WTC11 (cell line): ENCODE data around the gene UBXN4. TPM values are rescaled to one million over a fixed set of nuclear protein-coding genes. Genes with fewer than 3 reads are reported as not detected.

Source experiments
- ATAC-seq: fragments of 200-7000 bp; cut with Tn5 transposase; 2 replicates; pipeline ENCODE4 v1.10.0; 2021; ENCODE audit warnings: mild to moderate bottlenecking, moderate library complexity
- CTCF ChIA-PET: fragments of 300-600 bp; sonication (Branson Sonifier 250); formaldehyde crosslinking; loops from one replicate; lab custom pipeline; 2021; ENCODE audit warnings: antibody characterized with exemption; lab: Charles Lee
- POLR2A ChIA-PET: fragments of 350-600 bp; sonication (Branson Sonifier 250); formaldehyde crosslinking; loops from one replicate; lab custom pipeline; 2021; ENCODE audit warnings: antibody characterized with exemption; lab: Charles Lee
- DNase-seq: peaks from one replicate; pipeline ENCODE4 v3.0.0; 2021; ENCODE audit warnings: low spot score
- H3K27ac Mint-ChIP-seq: 2 replicates; pipeline ENCODE4 v1.8.0; 2021; ENCODE audit warnings: mixed read lengths
- H3K27me3 Mint-ChIP-seq: 2 replicates; pipeline ENCODE4 v1.8.0; 2021; ENCODE audit warnings: low read depth, mild to moderate bottlenecking, moderate library complexity, mixed read lengths
- H3K36me3 Mint-ChIP-seq: 2 replicates; pipeline ENCODE4 v1.8.0; 2021; ENCODE audit warnings: mixed read lengths
- H3K4me1 Mint-ChIP-seq: 2 replicates; pipeline ENCODE4 v1.8.0; 2022; ENCODE audit warnings: mixed read lengths
- H3K4me3 Mint-ChIP-seq: 2 replicates; pipeline ENCODE4 v1.8.0; 2021; ENCODE audit warnings: mild to moderate bottlenecking, moderate library complexity, mixed read lengths
- H3K9me3 Mint-ChIP-seq: 2 replicates; pipeline ENCODE4 v1.8.0; 2021; ENCODE audit warnings: mixed read lengths
- ATF1 ChIP-seq: sonication (generic); formaldehyde crosslinking; IDR thresholded peaks from 2 replicates; pipeline ENCODE4 v1.8.1; 2023; ENCODE audit warnings: mild to moderate bottlenecking, moderate library complexity, missing genetic modification reagents
- CBFB ChIP-seq: sonication (generic); formaldehyde crosslinking; IDR thresholded peaks from 2 replicates; pipeline ENCODE4 v1.8.1; 2022; ENCODE audit warnings: mild to moderate bottlenecking, low read depth, missing genetic modification reagents
- CTCF ChIP-seq: fragments of 200-600 bp; IDR thresholded peaks from 2 replicates; pipeline ENCODE4 v1.8.0; 2022; ENCODE audit warnings: antibody characterized with exemption
- ERG ChIP-seq: fragments of 250-450 bp; sonication (Bioruptor Pico); IDR thresholded peaks from 2 replicates; pipeline ENCODE4 v1.8.0; 2021; ENCODE audit warnings: mild to moderate bottlenecking
- ETV6 ChIP-seq: sonication (generic); formaldehyde crosslinking; IDR thresholded peaks from 2 replicates; pipeline ENCODE4 v1.8.1; 2022; ENCODE audit warnings: mild to moderate bottlenecking, missing genetic modification reagents
- GABPB1 ChIP-seq: sonication (generic); formaldehyde crosslinking; IDR thresholded peaks from 2 replicates; pipeline ENCODE4 v1.8.1; 2023; ENCODE audit warnings: mild to moderate bottlenecking, missing genetic modification reagents
- IRF2 ChIP-seq: sonication (generic); formaldehyde crosslinking; IDR thresholded peaks from 2 replicates; pipeline ENCODE4 v1.8.0; 2022; ENCODE audit warnings: low read depth, missing genetic modification reagents, borderline replicate concordance
- MYBL2 ChIP-seq: sonication (generic); formaldehyde crosslinking; IDR thresholded peaks from 2 replicates; pipeline ENCODE4 v1.8.1; 2023; ENCODE audit warnings: mild to moderate bottlenecking, moderate library complexity, missing genetic modification reagents
- NFATC4 ChIP-seq: fragments of 250-450 bp; sonication (Bioruptor Pico); IDR thresholded peaks from 2 replicates; pipeline ENCODE4 v1.9.0; 2021; ENCODE audit warnings: mild to moderate bottlenecking
- NR2C2 ChIP-seq: sonication (generic); formaldehyde crosslinking; IDR thresholded peaks from 2 replicates; pipeline ENCODE4 v1.8.0; 2022; ENCODE audit warnings: mild to moderate bottlenecking, missing genetic modification reagents
- ZBTB43 ChIP-seq: sonication (generic); formaldehyde crosslinking; IDR thresholded peaks from 2 replicates; pipeline ENCODE4 v1.8.1; 2023; ENCODE audit warnings: mild to moderate bottlenecking, missing genetic modification reagents
- ZNF138 ChIP-seq: sonication (generic); formaldehyde crosslinking; conservative IDR thresholded peaks from 2 replicates; pipeline ENCODE4 v1.8.1; 2022; ENCODE audit warnings: mild to moderate bottlenecking, moderate library complexity, missing genetic modification reagents
- ZNF232 ChIP-seq: sonication (generic); formaldehyde crosslinking; IDR thresholded peaks from 2 replicates; pipeline ENCODE4 v1.8.0; 2022; ENCODE audit warnings: mild to moderate bottlenecking, missing genetic modification reagents
- ZNF281 ChIP-seq: sonication (generic); formaldehyde crosslinking; IDR thresholded peaks from 2 replicates; pipeline ENCODE4 v1.8.0; 2023; ENCODE audit warnings: mild to moderate bottlenecking, missing genetic modification reagents
- total RNA-seq: library from RNA; stranded (reverse); gene quantifications from 3 replicates; pipeline ENCODE4 v1.2.3, GENCODE V29; 2021
- TF ChIP-seq, protein P1 (sequence below): sonication (generic); formaldehyde crosslinking; IDR thresholded peaks from 2 replicates; pipeline ENCODE4 v1.8.1; 2022; ENCODE audit warnings: mild to moderate bottlenecking, moderate library complexity, missing genetic modification reagents
- TF ChIP-seq, protein P2 (sequence below): sonication (generic); formaldehyde crosslinking; IDR thresholded peaks from 2 replicates; pipeline ENCODE4 v1.8.0; 2022; ENCODE audit warnings: mild to moderate bottlenecking, missing genetic modification reagents
- TF ChIP-seq, protein P3 (sequence below): sonication (generic); formaldehyde crosslinking; conservative IDR thresholded peaks from 2 replicates; pipeline ENCODE4 v1.8.1; 2023; ENCODE audit warnings: mild to moderate bottlenecking, low read depth, missing genetic modification reagents, moderate library complexity
- TF ChIP-seq, protein P4 (sequence below): fragments of 250-450 bp; sonication (Bioruptor Pico); IDR thresholded peaks from 2 replicates; pipeline ENCODE4 v1.9.0; 2021; ENCODE audit warnings: mild to moderate bottlenecking, borderline replicate concordance

UBXN4 gene
- total RNA-seq, 1 experiment from 2014 or later, result 68.1 TPM

DNA sequence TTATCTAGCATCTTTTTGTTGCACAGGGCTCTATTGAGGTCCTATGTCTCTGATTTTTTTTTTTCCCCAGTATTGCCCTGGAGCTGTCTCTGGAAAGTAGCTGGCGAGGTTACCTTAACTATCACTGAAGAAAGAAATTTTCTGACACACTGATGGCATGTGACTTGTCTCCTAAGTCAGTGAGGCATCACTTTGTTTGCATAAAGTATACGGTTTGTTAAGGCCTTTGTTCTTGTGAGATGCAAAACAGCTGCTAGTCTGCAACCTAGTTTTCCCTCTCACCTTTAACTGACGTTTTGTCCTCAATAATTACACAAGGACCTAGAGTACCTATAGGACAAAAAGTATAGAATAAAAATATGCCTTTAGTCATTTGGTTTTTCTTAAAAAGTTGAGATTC is 41.8 kb downstream of the UBXN4 start (continued):
- no peak for TF ChIP-seq ZNF138
- TF ChIP-seq, protein P1, sequence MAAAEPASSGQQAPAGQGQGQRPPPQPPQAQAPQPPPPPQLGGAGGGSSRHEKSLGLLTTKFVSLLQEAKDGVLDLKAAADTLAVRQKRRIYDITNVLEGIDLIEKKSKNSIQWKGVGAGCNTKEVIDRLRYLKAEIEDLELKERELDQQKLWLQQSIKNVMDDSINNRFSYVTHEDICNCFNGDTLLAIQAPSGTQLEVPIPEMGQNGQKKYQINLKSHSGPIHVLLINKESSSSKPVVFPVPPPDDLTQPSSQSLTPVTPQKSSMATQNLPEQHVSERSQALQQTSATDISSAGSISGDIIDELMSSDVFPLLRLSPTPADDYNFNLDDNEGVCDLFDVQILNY (CRISPR knock-in tag), result no peak

DNA sequence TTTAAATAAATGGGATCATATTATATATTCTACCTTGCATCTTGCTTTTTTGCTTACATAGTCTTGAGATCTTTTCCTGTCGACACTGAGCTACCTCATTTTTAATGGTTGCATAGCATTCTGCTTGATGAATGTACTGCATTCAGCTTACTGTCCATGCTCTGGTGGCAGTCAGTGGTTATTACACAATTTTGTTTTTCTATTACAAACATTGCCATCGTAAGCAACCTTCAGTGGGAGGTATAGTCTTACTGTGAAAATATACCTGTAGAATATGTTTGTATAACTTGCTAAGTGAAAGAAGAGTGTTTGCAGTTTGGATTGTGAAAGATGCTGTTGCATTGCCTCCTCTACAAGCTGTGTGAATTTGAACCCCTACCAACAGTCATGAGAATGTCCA is 43.4 kb downstream of the UBXN4 start:
- ChIA-PET POLR2A (interaction anchor here (0.6 kb wide), 1 partner anchor 36 kb away, joined by 3 read pairs; no protein-coding TSS in a partner anchor), CTCF (interaction anchor here (0.6 to 1.0 kb wide), 3 partner anchors 12 to 796 kb away, joined by 3 read pairs; no protein-coding TSS in a partner anchor)
- ATAC-seq (no peak), DNase-seq (no peak)
- H3K4me1 Mint-ChIP-seq, result peaks cover 17% of the 10 kb centered on the region
- peaks cover 11% of the 10 kb centered on the region for H3K9me3 Mint-ChIP-seq
- H3K27me3 Mint-ChIP-seq, result no peaks in the 10 kb centered on the region
- TF ChIP-seq NR2C2 (CRISPR knock-in tag) (no peak), NFATC4 (CRISPR knock-in tag) (no peak), CTCF (0 out of 2 replicates have a peak, but pooled peaks have one; percentile 9), ERG (CRISPR knock-in tag) (no peak), ZNF232 (CRISPR knock-in tag) (no peak), GABPB1 (CRISPR knock-in tag) (peak; percentile 28; the same call in 1 of the 2 replicates)
- TF ChIP-seq, protein P2, sequence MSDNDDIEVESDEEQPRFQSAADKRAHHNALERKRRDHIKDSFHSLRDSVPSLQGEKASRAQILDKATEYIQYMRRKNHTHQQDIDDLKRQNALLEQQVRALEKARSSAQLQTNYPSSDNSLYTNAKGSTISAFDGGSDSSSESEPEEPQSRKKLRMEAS (CRISPR knock-in tag), result no peak
- no peak overlapping the region for H3K4me3 Mint-ChIP-seq
- H3K27ac Mint-ChIP-seq, result no peak overlapping the region
- H3K36me3 Mint-ChIP-seq, result peaks cover 61% of the 10 kb centered on the region

GRCh38 chr2:135786823-135787222 is 45.2 kb downstream of the UBXN4 start:
- Mint-ChIP-seq H3K4me1 (peaks cover 12% of the 10 kb centered on the region), H3K9me3 (peaks cover 15% of the 10 kb centered on the region), H3K27ac (no peak overlapping the region), H3K4me3 (no peak overlapping the region), H3K36me3 (peaks cover 43% of the 10 kb centered on the region), H3K27me3 (no peaks in the 10 kb centered on the region)
- ATAC-seq (no peak), DNase-seq (no peak)
- CTCF ChIA-PET, result interaction anchor here (2.4 kb wide), 1 partner anchor 11 kb away, joined by 9 read pairs; no protein-coding TSS in a partner anchor
- POLR2A ChIA-PET, result interaction anchor here (0.6 kb wide), 1 partner anchor 11 kb away, joined by 5 read pairs; no protein-coding TSS in a partner anchor
- TF ChIP-seq, protein P3, sequence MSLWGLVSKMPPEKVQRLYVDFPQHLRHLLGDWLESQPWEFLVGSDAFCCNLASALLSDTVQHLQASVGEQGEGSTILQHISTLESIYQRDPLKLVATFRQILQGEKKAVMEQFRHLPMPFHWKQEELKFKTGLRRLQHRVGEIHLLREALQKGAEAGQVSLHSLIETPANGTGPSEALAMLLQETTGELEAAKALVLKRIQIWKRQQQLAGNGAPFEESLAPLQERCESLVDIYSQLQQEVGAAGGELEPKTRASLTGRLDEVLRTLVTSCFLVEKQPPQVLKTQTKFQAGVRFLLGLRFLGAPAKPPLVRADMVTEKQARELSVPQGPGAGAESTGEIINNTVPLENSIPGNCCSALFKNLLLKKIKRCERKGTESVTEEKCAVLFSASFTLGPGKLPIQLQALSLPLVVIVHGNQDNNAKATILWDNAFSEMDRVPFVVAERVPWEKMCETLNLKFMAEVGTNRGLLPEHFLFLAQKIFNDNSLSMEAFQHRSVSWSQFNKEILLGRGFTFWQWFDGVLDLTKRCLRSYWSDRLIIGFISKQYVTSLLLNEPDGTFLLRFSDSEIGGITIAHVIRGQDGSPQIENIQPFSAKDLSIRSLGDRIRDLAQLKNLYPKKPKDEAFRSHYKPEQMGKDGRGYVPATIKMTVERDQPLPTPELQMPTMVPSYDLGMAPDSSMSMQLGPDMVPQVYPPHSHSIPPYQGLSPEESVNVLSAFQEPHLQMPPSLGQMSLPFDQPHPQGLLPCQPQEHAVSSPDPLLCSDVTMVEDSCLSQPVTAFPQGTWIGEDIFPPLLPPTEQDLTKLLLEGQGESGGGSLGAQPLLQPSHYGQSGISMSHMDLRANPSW (CRISPR knock-in tag), result no peak
- TF ChIP-seq ATF1 (CRISPR knock-in tag), result no peak
- no peak for TF ChIP-seq ETV6 (CRISPR knock-in tag)
- no peak for TF ChIP-seq IRF2 (CRISPR knock-in tag)
- no peak for TF ChIP-seq MYBL2
- TF ChIP-seq, protein P4, sequence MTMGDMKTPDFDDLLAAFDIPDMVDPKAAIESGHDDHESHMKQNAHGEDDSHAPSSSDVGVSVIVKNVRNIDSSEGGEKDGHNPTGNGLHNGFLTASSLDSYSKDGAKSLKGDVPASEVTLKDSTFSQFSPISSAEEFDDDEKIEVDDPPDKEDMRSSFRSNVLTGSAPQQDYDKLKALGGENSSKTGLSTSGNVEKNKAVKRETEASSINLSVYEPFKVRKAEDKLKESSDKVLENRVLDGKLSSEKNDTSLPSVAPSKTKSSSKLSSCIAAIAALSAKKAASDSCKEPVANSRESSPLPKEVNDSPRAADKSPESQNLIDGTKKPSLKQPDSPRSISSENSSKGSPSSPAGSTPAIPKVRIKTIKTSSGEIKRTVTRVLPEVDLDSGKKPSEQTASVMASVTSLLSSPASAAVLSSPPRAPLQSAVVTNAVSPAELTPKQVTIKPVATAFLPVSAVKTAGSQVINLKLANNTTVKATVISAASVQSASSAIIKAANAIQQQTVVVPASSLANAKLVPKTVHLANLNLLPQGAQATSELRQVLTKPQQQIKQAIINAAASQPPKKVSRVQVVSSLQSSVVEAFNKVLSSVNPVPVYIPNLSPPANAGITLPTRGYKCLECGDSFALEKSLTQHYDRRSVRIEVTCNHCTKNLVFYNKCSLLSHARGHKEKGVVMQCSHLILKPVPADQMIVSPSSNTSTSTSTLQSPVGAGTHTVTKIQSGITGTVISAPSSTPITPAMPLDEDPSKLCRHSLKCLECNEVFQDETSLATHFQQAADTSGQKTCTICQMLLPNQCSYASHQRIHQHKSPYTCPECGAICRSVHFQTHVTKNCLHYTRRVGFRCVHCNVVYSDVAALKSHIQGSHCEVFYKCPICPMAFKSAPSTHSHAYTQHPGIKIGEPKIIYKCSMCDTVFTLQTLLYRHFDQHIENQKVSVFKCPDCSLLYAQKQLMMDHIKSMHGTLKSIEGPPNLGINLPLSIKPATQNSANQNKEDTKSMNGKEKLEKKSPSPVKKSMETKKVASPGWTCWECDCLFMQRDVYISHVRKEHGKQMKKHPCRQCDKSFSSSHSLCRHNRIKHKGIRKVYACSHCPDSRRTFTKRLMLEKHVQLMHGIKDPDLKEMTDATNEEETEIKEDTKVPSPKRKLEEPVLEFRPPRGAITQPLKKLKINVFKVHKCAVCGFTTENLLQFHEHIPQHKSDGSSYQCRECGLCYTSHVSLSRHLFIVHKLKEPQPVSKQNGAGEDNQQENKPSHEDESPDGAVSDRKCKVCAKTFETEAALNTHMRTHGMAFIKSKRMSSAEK (CRISPR knock-in tag), result no peak
- TF ChIP-seq CBFB (CRISPR knock-in tag), result no peak
- TF ChIP-seq ZNF281, result no peak
- TF ChIP-seq ZBTB43, result no peak
